CD4-positive, alpha-beta T cell treated with Interleukin-21 for 1 hour (primary cell): Measurements from ENCODE around the gene UMPS.
"Not testable (repeated sequence)": the region's sequence is repeated elsewhere in the genome, so short reads cannot be mapped to it uniquely, and the experiment has no call there.

Source experiments
- DNase-seq: peaks from one replicate; pipeline ENCODE4 v3.0.0-alpha.2; 2020

The UMPS gene

GRCh38 chr3:124781476-124782376 lies 51.5 kb downstream of the UMPS start:
- no peak for DNase-seq

GRCh38 chr3:124782377-124782712 lies 52.1 kb downstream of the UMPS start:
- not testable (repeated sequence) for DNase-seq

- DNase-seq = no peak
Observed at GRCh38 chr3:124783696-124784095, 53.4 kb downstream of the UMPS start.

GRCh38 chr3:124784686-124785382 lies 54.6 kb downstream of the UMPS start:
- DNase-seq = no peak

- no peak for DNase-seq
Observed at GRCh38 chr3:124785973-124786372, 55.7 kb downstream of the UMPS start.

GRCh38 chr3:124786511-124787241 lies 56.4 kb downstream of the UMPS start:
- DNase-seq = no peak

- no peak for DNase-seq
Observed at GRCh38 chr3:124787476-124788195, 57.4 kb downstream of the UMPS start.

- no peak for DNase-seq
Observed at GRCh38 chr3:124788254-124788745, 58.0 kb downstream of the UMPS start.

GRCh38 chr3:124789103-124789502 lies 58.9 kb downstream of the UMPS start:
- DNase-seq = not testable (repeated sequence)

- no peak for DNase-seq
Observed at GRCh38 chr3:124791142-124791541, 60.9 kb downstream of the UMPS start.

GRCh38 chr3:124791639-124792151 lies 61.4 kb downstream of the UMPS start:
- DNase-seq = no peak

GRCh38 chr3:124792341-124793040 lies 62.2 kb downstream of the UMPS start:
- no peak for DNase-seq

GRCh38 chr3:124793054-124793739 lies 62.9 kb downstream of the UMPS start:
- DNase-seq = no peak

- no peak for DNase-seq
Observed at GRCh38 chr3:124796477-124796876, 66.2 kb downstream of the UMPS start.

- DNase-seq = no peak
Observed at GRCh38 chr3:124797426-124797945, 67.2 kb downstream of the UMPS start.
